Pancreas (tissue), 10 donors: ENCODE data around the gene RPS27. TPM values are rescaled to one million over a fixed set of nuclear protein-coding genes. Genes with fewer than 3 reads are reported as not detected.

Experiments used
- ATAC-seq, 4 donors: fragments of 200-7000 bp; cut with Tn5 transposase; one replicate each; pipeline versions ENCODE4 v1.8.0 to v1.9.1; 2020; ENCODE audit warnings: mild to moderate bottlenecking in 4 of 4, moderate library complexity in 4 of 4
- DNase-seq, 6 donors: peaks; one replicate each; pipeline ENCODE4 v3.0.0-alpha.2; 2020
- FAIRE-seq: peaks from 2 replicates; lab custom pipeline; 2012; peaks lifted over from hg19 to GRCh38; lab: Jason Lieb, UNC
- H3K27ac ChIP-seq, 4 donors: fragments of 200-600 bp; sonication (generic); 1 replicate in 3 of 4; 2 replicates in 1 of 4; pipeline versions ENCODE4 v1.5.0 to v1.8.0; 2020
- H3K27me3 ChIP-seq, 4 donors: fragments of 200-600 bp; one replicate each; pipeline ENCODE4 v1.8.0; 2021
- H3K36me3 ChIP-seq, 3 donors: fragments of 200-600 bp; sonication (generic) in 1 of 3; one replicate each; pipeline versions ENCODE4 v1.5.0 to v1.8.0; 2020 to 2021
- H3K4me1 ChIP-seq, 3 donors: fragments of 200-600 bp; one replicate each; pipeline ENCODE4 v1.8.0; 2021
- H3K4me3 ChIP-seq, 4 donors: fragments of 200-600 bp; sonication (generic) in 2 of 4; one replicate each; pipeline versions ENCODE4 v1.5.0 to v1.8.0; 2020 to 2021
- H3K9me3 ChIP-seq, 4 donors: fragments of 200-600 bp; one replicate each; pipeline ENCODE4 v1.8.0; 2021
- WGBS, 2 donors: extraction: QIAGEN DNeasy Blood & Tissue Kit; methylation state at CpG; one replicate each; pipeline ENCODE4 v1.1.7; 2013; 5-methylcytosine and 5-hydroxymethylcytosine counted together
- intact Hi-C, 3 donors: fragments of 100-400 bp; cut with DNase I; formaldehyde crosslinking; loops; one replicate each; pipeline versions ENCODE4 v1.11.1 to v1.14.2; 2022
- polyA plus RNA-seq, 2 donors: library from polyadenylated mRNA; stranded (reverse); fragments of 200-250 nt; gene quantifications; one replicate each; pipeline ENCODE4 v1.2.3, GENCODE V29; 2013
- total RNA-seq, 6 donors: library from RNA; stranded (reverse); fragmentation: NEBNext Ultra II Directional in 4 of 6; extraction: Animal tissue kit (Norgen Biotek cat#: 25700) in 4 of 6; gene quantifications; one replicate each; pipeline versions ENCODE4 v1.2.1 to v1.2.4, GENCODE V29; 2021 to 2023
- TF ChIP-seq, protein P1 (sequence below), 4 donors: fragments of 200-600 bp; sonication (generic) in 3 of 4; IDR thresholded peaks; one replicate each; pipeline versions ENCODE4 v1.5.0 to v1.8.0; 2021; ENCODE audit warnings: antibody characterized with exemption in 4 of 4
- donor health status: healthy with polysubstance abuse.
- donor health status: DM: no; HTN: no; CAD: no; lungs with moderate emphysema.
- donor health status: DM: no; HTN: no; CAD: no.
- donor health status: control.
- donor health status: control.
- donor health status: Bipolar disorder and iron deficiency.
- donor health status: DM: yes; HTN: yes; CAD: no.
- donor health status: DM: no; HTN: no; CAD: no.
- donor health status: DM: no; HTN: no; CAD: no.
- donor health status: DM: yes; HTN: yes; CAD: no.

RPS27 gene
- total and polyA plus RNA-seq, 8 donors, result 617 to 5,933 (median 951) TPM

GRCh38 chr1:153984123-153984894 is 6.3 kb upstream of the RPS27 start:
- H3K27me3 ChIP-seq, result no peaks in the 10 kb centered on the region
- no peak overlapping the region for H3K4me3 ChIP-seq
- H3K36me3 ChIP-seq, result no peaks in the 10 kb centered on the region
- DNase-seq (no peak), ATAC-seq (no peak), FAIRE-seq (no peak)
- TF ChIP-seq, protein P1, sequence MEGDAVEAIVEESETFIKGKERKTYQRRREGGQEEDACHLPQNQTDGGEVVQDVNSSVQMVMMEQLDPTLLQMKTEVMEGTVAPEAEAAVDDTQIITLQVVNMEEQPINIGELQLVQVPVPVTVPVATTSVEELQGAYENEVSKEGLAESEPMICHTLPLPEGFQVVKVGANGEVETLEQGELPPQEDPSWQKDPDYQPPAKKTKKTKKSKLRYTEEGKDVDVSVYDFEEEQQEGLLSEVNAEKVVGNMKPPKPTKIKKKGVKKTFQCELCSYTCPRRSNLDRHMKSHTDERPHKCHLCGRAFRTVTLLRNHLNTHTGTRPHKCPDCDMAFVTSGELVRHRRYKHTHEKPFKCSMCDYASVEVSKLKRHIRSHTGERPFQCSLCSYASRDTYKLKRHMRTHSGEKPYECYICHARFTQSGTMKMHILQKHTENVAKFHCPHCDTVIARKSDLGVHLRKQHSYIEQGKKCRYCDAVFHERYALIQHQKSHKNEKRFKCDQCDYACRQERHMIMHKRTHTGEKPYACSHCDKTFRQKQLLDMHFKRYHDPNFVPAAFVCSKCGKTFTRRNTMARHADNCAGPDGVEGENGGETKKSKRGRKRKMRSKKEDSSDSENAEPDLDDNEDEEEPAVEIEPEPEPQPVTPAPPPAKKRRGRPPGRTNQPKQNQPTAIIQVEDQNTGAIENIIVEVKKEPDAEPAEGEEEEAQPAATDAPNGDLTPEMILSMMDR (IDR thresholded peaks at IDR 0.05), result no peak
- H3K9me3 ChIP-seq, result no peaks in the 10 kb centered on the region
- peak overlapping the region in 1 of 4 donors; percentile 73 for H3K27ac ChIP-seq
- peaks cover 0 to 9% (median 5%) of the 10 kb centered on the region in 3 donors for H3K4me1 ChIP-seq
- intact Hi-C loops, result loop anchor here in 2 of 3 donors (5.0 to 10.0 kb wide), 2 partner anchors 182 to 190 kb away; no protein-coding TSS in a partner anchor
- WGBS, 2 donors, result 74 to 83% methylated on average over 6 of the region's 6 CpGs

DNA sequence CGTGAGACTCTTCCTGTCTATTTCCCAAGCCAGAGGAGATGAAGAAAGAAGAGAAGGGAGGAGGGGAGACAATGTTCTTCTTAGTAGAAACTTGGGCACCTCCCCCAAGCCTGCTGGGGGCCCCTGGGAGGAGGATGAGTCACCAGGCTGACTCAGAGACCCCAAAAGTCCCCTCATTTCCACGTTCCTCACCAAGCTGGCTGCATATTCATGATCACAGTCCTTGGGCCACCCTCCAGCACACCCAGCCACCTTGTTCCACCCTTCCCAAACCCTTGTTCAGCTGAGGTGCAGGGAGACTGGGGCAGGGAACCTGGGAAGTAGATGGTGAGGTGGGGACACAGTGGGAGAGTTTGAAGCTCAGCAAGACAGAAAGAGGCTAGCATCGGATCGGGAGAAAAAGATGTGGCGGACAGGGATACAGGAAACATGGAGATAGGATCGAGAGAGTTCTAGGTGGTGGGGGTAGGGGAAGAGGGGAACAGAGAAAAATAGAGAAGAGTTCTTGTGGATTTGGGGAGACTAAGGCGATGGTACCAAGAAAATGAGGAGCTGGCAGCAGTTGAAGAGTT is 5.1 kb upstream of the RPS27 start:
- TF ChIP-seq, protein P1 (IDR thresholded peaks at IDR 0.05), result no peak
- intact Hi-C loops, result loop anchor here in 2 of 3 donors (5.0 to 10.0 kb wide), 2 partner anchors 188 to 191 kb away; no protein-coding TSS in a partner anchor
- ATAC-seq, result peak in 2 of 4 donors; percentile 6 to 14
- Histone ChIP-seq H3K4me1 (peaks cover 0 to 9% (median 5%) of the 10 kb centered on the region in 3 donors), H3K36me3 (no peaks in the 10 kb centered on the region), H3K9me3 (no peaks in the 10 kb centered on the region), H3K27ac (peak overlapping the region in 2 of 4 donors; percentile 73 to 81), H3K27me3 (no peaks in the 10 kb centered on the region), H3K4me3 (peak overlapping the region; percentile 26 to 63 (median 54))
- 10% methylated on average over 7 of the region's 7 CpGs for WGBS, 2 donors
- no peak for FAIRE-seq
- DNase-seq, result peak in 1 of 6 donors; percentile 25

DNA sequence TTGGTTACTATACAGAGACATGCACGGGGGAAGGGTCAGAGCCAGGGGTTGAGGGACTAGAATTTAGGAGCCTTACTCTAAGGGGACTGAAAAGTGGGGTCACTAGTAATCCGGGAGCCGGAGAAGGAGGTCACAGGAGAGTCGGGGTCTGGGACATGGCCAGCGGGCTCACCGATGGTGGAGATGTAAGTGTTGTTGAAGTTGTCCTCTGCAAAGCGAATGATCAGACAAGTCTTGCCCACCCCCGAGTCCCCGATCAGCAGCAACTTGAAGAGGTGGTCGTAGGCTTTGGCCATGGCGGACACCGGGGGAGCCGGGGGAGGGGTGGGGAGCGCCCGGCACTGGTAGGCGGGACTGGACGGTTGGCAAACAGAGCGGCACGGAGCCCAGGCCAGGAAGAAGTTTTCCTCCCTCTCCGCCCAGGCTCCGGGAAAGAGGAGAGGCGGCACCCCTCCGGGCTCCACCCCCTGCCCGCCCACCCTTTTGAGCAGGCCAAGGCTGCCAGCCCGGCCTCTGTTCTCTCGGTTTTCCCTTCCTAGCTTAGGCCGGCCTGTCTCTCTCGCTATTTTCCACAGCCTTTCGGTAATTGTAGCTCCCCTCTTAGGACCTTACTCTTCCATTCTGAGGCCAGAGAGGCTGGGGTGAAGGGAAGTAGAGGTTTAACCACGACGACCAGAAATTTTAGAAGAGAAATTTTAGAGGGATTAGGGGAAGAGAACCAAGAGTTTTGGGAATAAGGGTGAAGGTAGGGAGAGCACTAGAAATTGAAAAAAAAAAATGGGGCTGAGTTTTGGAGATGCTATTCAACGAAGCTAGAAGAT is 4.4 kb upstream of the RPS27 start, which contains the start of gene RAB13:
TSS of gene RAB13 (minus strand) at position 399 of the 821 bp plus-strand sequence. CDS start at position 296, 103 bp downstream.
- H3K27ac ChIP-seq, result peak within 1 kb of the TSS; percentile 24 to 81 (median 54)
- peak; percentile 78 to 89 (median 84) for ATAC-seq
- H3K4me1 ChIP-seq, result peaks cover 0 to 9% (median 5%) of the 10 kb centered on the region in 3 donors
- intact Hi-C loops, result loop anchor here in 2 of 3 donors (5.0 to 10.0 kb wide), 2 partner anchors 189 to 191 kb away; no protein-coding TSS in a partner anchor
- no peaks in the 10 kb centered on the region for H3K27me3 ChIP-seq
- H3K9me3 ChIP-seq, result no peaks in the 10 kb centered on the region
- 0 to 2% methylated on average over 28 to 32 of the region's 32 CpGs for WGBS, 2 donors
- peak within 1 kb of the TSS; percentile 26 to 63 (median 54) for H3K4me3 ChIP-seq
- peak; percentile 86 to 93 (median 89) for DNase-seq
- no peaks in the 10 kb centered on the region for H3K36me3 ChIP-seq
- FAIRE-seq, result no peak
- TF ChIP-seq, protein P1 (IDR thresholded peaks at IDR 0.05), result no peak

- H3K27ac ChIP-seq, result no peak overlapping the region
- 80% methylated on average over 7 to 8 of the region's 8 CpGs for WGBS, 2 donors
These were observed 2.9 kb upstream of the RPS27 start for GRCh38 chr1:153987621-153988020.

More at GRCh38 chr1:153987621-153988020, 2.9 kb upstream of the RPS27 start:
- Histone ChIP-seq H3K4me3 (no peak overlapping the region), H3K4me1 (peaks cover 7 to 20% (median 13%) of the 10 kb centered on the region in 3 donors), H3K27me3 (no peaks in the 10 kb centered on the region), H3K9me3 (no peaks in the 10 kb centered on the region), H3K36me3 (peaks cover 0 to 7% (median 3%) of the 10 kb centered on the region in 3 donors)
- intact Hi-C loops, result loop anchor here in 2 of 3 donors (5.0 to 10.0 kb wide), 2 partner anchors 190 to 193 kb away; no protein-coding TSS in a partner anchor
- TF ChIP-seq, protein P1 (IDR thresholded peaks at IDR 0.05), result no peak
- no peak for FAIRE-seq
- ATAC-seq, result no peak
- peak in 1 of 6 donors; percentile 5 for DNase-seq
